ENCODE measurements around the gene NOD1. TPM values are rescaled to one million over a fixed set of nuclear protein-coding genes. Genes with fewer than 3 reads are reported as not detected.
"Not testable (repeated sequence)": the region's sequence is repeated elsewhere in the genome, so short reads cannot be mapped to it uniquely, and the experiment has no call there.

Gene NOD1
- 1 to 10 TPM; 3.6 to 4.6 TPM for total RNA-seq

- ATAC-seq (peak; percentile 92), DNase-seq (peak; percentile 67 to 79 (median 71))
- H3K27me3 ChIP-seq, result no peaks in the 10 kb centered on the region
- no peaks in the 10 kb centered on the region for H3K36me3 ChIP-seq (replicated peaks in 1 of 2; ENCODE audit: insufficient read depth in 1 of 2, low read depth in 2 of 2)
- H3K27ac ChIP-seq, result peak within 1 kb of the TSS; percentile 55 to 88 (median 82)
- 1% methylated on average over 14 to 77 of the region's 77 CpGs for WGBS, 2 donors
- H3K9me3 ChIP-seq, result no peaks in the 10 kb centered on the region
- peak within 1 kb of the TSS; percentile 57 to 67 for H3K4me3 ChIP-seq
- peak; percentile 44 to 70 (median 67) for TF ChIP-seq POLR2A (IDR thresholded peaks at IDR 0.05)
- TF ChIP-seq CTCF (IDR thresholded peaks at IDR 0.05), result peak in 4 of 7 experiments; percentile 9 to 30 (median 18)
- intact Hi-C loops (cut with DNase I), result no loop called here
- H3K4me1 ChIP-seq, result peaks cover 37% of the 10 kb centered on the region
Observed at GRCh38 chr7:30478349-30479201, at the start of gene NOD1. Gene NOD1, minus strand, starts transcription at chr7:30478784. Its CDS starts 21,863 bp downstream, at chr7:30456921.

- H3K4me3 ChIP-seq; H3K4me1 ChIP-seq; intact Hi-C loops (cut with DNase I); ATAC-seq; DNase-seq; H3K27ac ChIP-seq; H3K9me3 ChIP-seq; H3K36me3 ChIP-seq (replicated peaks in 1 of 2; ENCODE audit: insufficient read depth in 1 of 2, low read depth in 2 of 2); H3K27me3 ChIP-seq: not testable (repeated sequence)
- 73% methylated on average over 1 of the region's 1 CpG for WGBS, 2 donors
Observed at GRCh38 chr7:30527297-30527696, 48.7 kb upstream of the NOD1 start.

- H3K36me3 ChIP-seq (replicated peaks in 1 of 2; ENCODE audit: insufficient read depth in 1 of 2, low read depth in 2 of 2), result no peaks in the 10 kb centered on the region
- DNase-seq, result no peak
- ATAC-seq, result no peak
- intact Hi-C loops (cut with DNase I), result no loop called here
- no peak for TF ChIP-seq POLR2A (IDR thresholded peaks at IDR 0.05)
- TF ChIP-seq CTCF (IDR thresholded peaks at IDR 0.05), result no peak
- no peak overlapping the region for H3K27ac ChIP-seq
- no peaks in the 10 kb centered on the region for H3K9me3 ChIP-seq
- WGBS, 2 donors, result 97% methylated on average over 4 of the region's 4 CpGs
- H3K4me3 ChIP-seq, result no peak overlapping the region
- H3K4me1 ChIP-seq, result no peaks in the 10 kb centered on the region
- H3K27me3 ChIP-seq, result no peaks in the 10 kb centered on the region
Observed at GRCh38 chr7:30526163-30526562, 47.6 kb upstream of the NOD1 start.

GRCh38 chr7:30525429-30525828 lies 46.8 kb upstream of the NOD1 start:
- no peak for TF ChIP-seq CTCF (IDR thresholded peaks at IDR 0.05)
- TF ChIP-seq POLR2A (IDR thresholded peaks at IDR 0.05), result no peak
- Histone ChIP-seq H3K27ac (no peak overlapping the region), H3K4me3 (no peak overlapping the region), H3K9me3 (no peaks in the 10 kb centered on the region), H3K27me3 (no peaks in the 10 kb centered on the region), H3K4me1 (no peaks in the 10 kb centered on the region), H3K36me3 (replicated peaks in 1 of 2; ENCODE audit: insufficient read depth in 1 of 2, low read depth in 2 of 2) (no peaks in the 10 kb centered on the region)
- no peak for DNase-seq
- intact Hi-C loops (cut with DNase I), result no loop called here
- WGBS, 2 donors, result 68 to 78% methylated on average over 5 of the region's 5 CpGs
- no peak for ATAC-seq

GRCh38 chr7:30524545-30524944 lies 46.0 kb upstream of the NOD1 start:
- Histone ChIP-seq H3K36me3 (replicated peaks in 1 of 2; ENCODE audit: insufficient read depth in 1 of 2, low read depth in 2 of 2) (no peaks in the 10 kb centered on the region), H3K4me3 (no peak overlapping the region), H3K27ac (no peak overlapping the region), H3K4me1 (peaks cover under 1% of the 10 kb centered on the region), H3K9me3 (no peaks in the 10 kb centered on the region), H3K27me3 (no peaks in the 10 kb centered on the region)
- DNase-seq (no peak), ATAC-seq (no peak)
- WGBS, 2 donors, result 31 to 41% methylated on average over 2 of the region's 2 CpGs
- TF ChIP-seq CTCF (IDR thresholded peaks at IDR 0.05), result no peak
- no peak for TF ChIP-seq POLR2A (IDR thresholded peaks at IDR 0.05)
- intact Hi-C loops (cut with DNase I), result no loop called here
